ENCODE results near the gene PLPP3. TPM values are rescaled to one million over a fixed set of nuclear protein-coding genes. Genes with fewer than 3 reads are reported as not detected.
A peak's percentile ranks its signal among the peaks of the same experiment; 100 is the strongest.

Gene PLPP3
- total and polyA plus RNA-seq, 2 of the 8 experiments (the other 6 are each of a cell fraction or from before 2014, with no cell fraction given) = 33.2 to 42.0 TPM

DNA sequence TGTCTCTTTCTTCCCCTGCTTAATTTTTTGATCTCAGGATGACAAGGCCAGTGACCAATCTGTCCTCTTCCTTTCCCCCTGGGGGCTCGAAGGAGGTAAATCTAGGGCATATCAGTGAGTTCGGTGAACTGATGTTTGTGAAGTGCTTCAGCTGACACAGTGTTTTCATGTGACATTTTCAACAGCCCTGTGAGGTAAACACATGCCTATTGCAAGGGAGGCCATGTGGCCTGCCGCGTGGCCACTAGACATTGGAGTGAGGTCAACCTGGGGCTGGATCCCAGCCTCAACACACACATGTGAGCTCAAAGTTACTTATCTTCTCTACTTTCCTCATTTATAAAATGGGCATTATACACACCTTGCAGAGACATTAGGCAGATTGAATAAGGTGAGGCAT lies 126.3 kb downstream of the PLPP3 start:
- Histone ChIP-seq H3K56ac (replicated peaks; ENCODE audit: insufficient read length, low read depth, low read length) (no peak overlapping the region), H3K9ac (replicated peaks in 1 of 4; ENCODE audit: extremely low read depth in 1 of 4, low read depth in 3 of 4, low read length in 3 of 4) (no peak overlapping the region; a peak in 1 of 7 replicates), H3K23me2 (ENCODE audit: low read depth, low read length) (no peaks in the 10 kb centered on the region), H3K23ac (ENCODE audit: insufficient read length) (no peak overlapping the region), H3K27me3 (replicated peaks in 1 of 4; ENCODE audit: control insufficient read depth in 3 of 4, extremely low read depth in 1 of 4, insufficient read depth in 3 of 4, low read length in 3 of 4) (peaks cover 0 to 2% (median 0%) of the 10 kb centered on the region in 4 experiments; a peak in 1 of 7 replicates), H3K27ac (ENCODE audit: low read depth, low read length) (no peak overlapping the region; the same call in 1 of the 2 replicates), H2BK15ac (ENCODE audit: low read length) (no peak overlapping the region), H4K91ac (replicated peaks; ENCODE audit: insufficient read length, low read length) (peak overlapping the region; percentile 48), H3K18ac (ENCODE audit: extremely low read depth, low read length) (peak overlapping the region; percentile 91), H4K5ac (ENCODE audit: insufficient read length, low read depth, low read length) (no peak overlapping the region), H3K79me2 (ENCODE audit: control insufficient read depth in 1 of 2, insufficient read depth in 2 of 2, low read length in 2 of 2) (no peaks in the 10 kb centered on the region), H4K20me1 (replicated peaks in 1 of 2; ENCODE audit: control insufficient read depth in 1 of 2, insufficient read depth in 2 of 2, low read length in 2 of 2) (no peaks in the 10 kb centered on the region), H3K79me1 (ENCODE audit: low read depth, low read length) (no peaks in the 10 kb centered on the region), H3K4me2 (ENCODE audit: insufficient read depth in 1 of 2, low read depth in 2 of 2, low read length in 2 of 2) (peak overlapping the region; percentile 29 to 60; a peak in 3 of 4 replicates), H2BK5ac (ENCODE audit: low read depth, low read length) (peak overlapping the region; percentile 92), H3K4me3 (ENCODE audit: extremely low read depth in 1 of 4, insufficient read depth in 2 of 4, low read depth in 3 of 4, low read length in 4 of 4) (peak overlapping the region in 1 of 4 experiments; percentile 36; a peak in 1 of 8 replicates), H3K4me1 (replicated peaks in 1 of 4; ENCODE audit: control insufficient read depth in 3 of 4, insufficient read depth in 4 of 4, low read length in 3 of 4) (peaks cover 11 to 31% (median 26%) of the 10 kb centered on the region in 4 experiments), H3K9me3 (ENCODE audit: insufficient read depth in 2 of 2, low read depth in 1 of 2, low read length in 1 of 2) (no peaks in the 10 kb centered on the region), H2BK20ac (ENCODE audit: low read length) (peak overlapping the region; percentile 86), H2AFZ (ENCODE audit: low read length) (no peak overlapping the region), H3K14ac (ENCODE audit: insufficient read length) (no peak overlapping the region), H2BK12ac (ENCODE audit: low read depth, low read length) (peak overlapping the region; percentile 97), H2BK120ac (replicated peaks; ENCODE audit: low read depth, low read length) (peak overlapping the region; percentile 52), H4K8ac (ENCODE audit: extremely low read depth, insufficient read depth, low read length) (no peak overlapping the region), H2AK5ac (ENCODE audit: low read depth, low read length) (peak overlapping the region; percentile 92), H3K4ac (replicated peaks; ENCODE audit: insufficient read length, low read depth, low read length) (no peak overlapping the region), H3K36me3 (ENCODE audit: control insufficient read depth in 2 of 4, insufficient read depth in 4 of 4, low read length in 3 of 4) (no peaks in the 10 kb centered on the region)
- FAIRE-seq = no peak
- TF ChIP-seq, protein P1, sequence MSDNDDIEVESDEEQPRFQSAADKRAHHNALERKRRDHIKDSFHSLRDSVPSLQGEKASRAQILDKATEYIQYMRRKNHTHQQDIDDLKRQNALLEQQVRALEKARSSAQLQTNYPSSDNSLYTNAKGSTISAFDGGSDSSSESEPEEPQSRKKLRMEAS (IDR thresholded peaks at IDR 0.05) = peak; percentile 96
- TF ChIP-seq RAD21 (IDR thresholded peaks at IDR 0.05 in 1 of 2, conservative IDR thresholded peaks at IDR 0.05 in 1 of 2; ENCODE audit: low read depth in 2 of 2, low read length in 2 of 2) (no peak), TBP (IDR thresholded peaks at IDR 0.05; ENCODE audit: low read depth, low read length) (no peak), KDM5A (IDR thresholded peaks at IDR 0.05; ENCODE audit: low read length) (no peak), YY1 (IDR thresholded peaks at IDR 0.05; ENCODE audit: low read depth, low read length) (no peak), ASH2L (IDR thresholded peaks at IDR 0.05; ENCODE audit: low read length) (peak; percentile 25), SIN3A (conservative IDR thresholded peaks at IDR 0.05 in 1 of 2, IDR thresholded peaks at IDR 0.05 in 1 of 2; ENCODE audit: low read depth in 1 of 2, low read length in 2 of 2) (0 out of 4 replicates have a peak, but pooled peaks of 1 of the 2 experiments have one; percentile 43)
- TF ChIP-seq, protein P2, sequence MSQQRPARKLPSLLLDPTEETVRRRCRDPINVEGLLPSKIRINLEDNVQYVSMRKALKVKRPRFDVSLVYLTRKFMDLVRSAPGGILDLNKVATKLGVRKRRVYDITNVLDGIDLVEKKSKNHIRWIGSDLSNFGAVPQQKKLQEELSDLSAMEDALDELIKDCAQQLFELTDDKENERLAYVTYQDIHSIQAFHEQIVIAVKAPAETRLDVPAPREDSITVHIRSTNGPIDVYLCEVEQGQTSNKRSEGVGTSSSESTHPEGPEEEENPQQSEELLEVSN (IDR thresholded peaks at IDR 0.05) = peak; percentile 82
- TF ChIP-seq, protein P3, sequence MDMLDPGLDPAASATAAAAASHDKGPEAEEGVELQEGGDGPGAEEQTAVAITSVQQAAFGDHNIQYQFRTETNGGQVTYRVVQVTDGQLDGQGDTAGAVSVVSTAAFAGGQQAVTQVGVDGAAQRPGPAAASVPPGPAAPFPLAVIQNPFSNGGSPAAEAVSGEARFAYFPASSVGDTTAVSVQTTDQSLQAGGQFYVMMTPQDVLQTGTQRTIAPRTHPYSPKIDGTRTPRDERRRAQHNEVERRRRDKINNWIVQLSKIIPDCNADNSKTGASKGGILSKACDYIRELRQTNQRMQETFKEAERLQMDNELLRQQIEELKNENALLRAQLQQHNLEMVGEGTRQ (IDR thresholded peaks at IDR 0.05; ENCODE audit: low read length) = peak; percentile 31; the same call in 1 of the 2 replicates
- no peak for DNase-seq (ENCODE audit: low read depth in 1 of 2, low spot score in 2 of 2)
- ChIA-PET POLR2A (ENCODE audit: partially characterized antibody) (interaction anchor here (0.7 to 2.5 kb wide), 9 partner anchors 10 to 125 kb away, joined by 3 to 16 read pairs (median 4); no protein-coding TSS in a partner anchor), CTCF (ENCODE audit: partially characterized antibody) (interaction anchor here (1.2 to 1.4 kb wide), 3 partner anchors 19 to 26 kb away, joined by 3 to 5 read pairs (median 3); no protein-coding TSS in a partner anchor)
- WGBS, 2 experiments (ENCODE audit: extremely low coverage in 1 of 2, insufficient coverage in 1 of 2, insufficient read length in 1 of 2, insufficient replicate concordance in 2 of 2, low coverage in 1 of 2, low lambda C conversion rate in 2 of 2, missing lambda C conversion rate in 1 of 2) = 53% methylated on average over 4 of the region's 4 CpGs; no CpG with 5 or more reads in 1 of the 2 experiments

Data from H1 (cell line).